HEK293 (cell line): Measurements from ENCODE around the gene MEGF8.
A peak's percentile ranks its signal among the peaks of the same experiment; 100 is the strongest.

Experiments
- CTCF ChIA-PET: fragments of 350-600 bp; formaldehyde crosslinking; extraction: SDS; loops from one replicate; lab custom pipeline; 2021; ENCODE audit warnings: antibody characterized with exemption; lab: Yijun Ruan, JAX
- POLR2A ChIA-PET: fragments of 300-600 bp; formaldehyde crosslinking; extraction: SDS; loops from one replicate; lab custom pipeline; 2020; ENCODE audit warnings: antibody characterized with exemption, inconsistent platforms; lab: Yijun Ruan, JAX
- H3K27ac ChIP-seq: fragments of 200-500 bp; sonication (Bioruptor generic); 2 replicates; pipeline ENCODE4 v1.5.1; 2014; ENCODE audit warnings: low read depth, low read length, control low read depth, inconsistent platforms; ENCODE audit errors: extremely low read depth
- H3K36me3 ChIP-seq, 2 experiments: fragments of 200-500 bp in 1 of 2; sonication (Bioruptor generic) in 1 of 2; 1 replicate in 1 of 2; 2 replicates in 1 of 2; pipeline ENCODE4 v1.5.1; 2014 to 2017; ENCODE audit warnings: inconsistent platforms in 2 of 2, low read length in 2 of 2; ENCODE audit not compliant: control insufficient read depth in 2 of 2, insufficient read depth in 1 of 2
- H3K4me1 ChIP-seq: fragments of 200-500 bp; sonication (Bioruptor generic); 2 replicates; pipeline ENCODE4 v1.5.1; 2014; ENCODE audit warnings: mild to moderate bottlenecking, low read length, inconsistent platforms; ENCODE audit not compliant: control insufficient read depth, insufficient read depth
- H3K4me3 ChIP-seq: 2 replicates; pipeline ENCODE4 v1.5.1; 2011; ENCODE audit warnings: low read depth, mild to moderate bottlenecking, control low read depth, low read length, moderate library complexity
- H3K9me3 ChIP-seq: fragments of 200-500 bp; sonication (Bioruptor generic); 2 replicates; pipeline ENCODE4 v1.5.1; 2014; ENCODE audit warnings: low read depth, low read length, inconsistent platforms; ENCODE audit not compliant: control insufficient read depth, insufficient read depth
- GFI1B ChIP-seq: fragments of 450-650 bp; formaldehyde crosslinking; IDR thresholded peaks from 2 replicates; pipeline ENCODE4 v1.5.1; 2016; ENCODE audit warnings: missing biosample characterization, missing genetic modification characterization
- GLIS2 ChIP-seq: fragments of 450-650 bp; formaldehyde crosslinking; IDR thresholded peaks from 2 replicates; pipeline ENCODE4 v1.5.1; 2016; ENCODE audit warnings: missing biosample characterization, missing genetic modification characterization
- KLF1 ChIP-seq: fragments of 450-650 bp; formaldehyde crosslinking; IDR thresholded peaks from 2 replicates; pipeline ENCODE4 v1.5.1; 2016; ENCODE audit warnings: missing biosample characterization, missing genetic modification characterization
- KLF7 ChIP-seq: fragments of 450-650 bp; formaldehyde crosslinking; IDR thresholded peaks from 2 replicates; pipeline ENCODE4 v1.5.1; 2016; ENCODE audit warnings: missing biosample characterization, missing genetic modification characterization, borderline replicate concordance
- SALL2 ChIP-seq: fragments of 450-650 bp; formaldehyde crosslinking; IDR thresholded peaks from 2 replicates; pipeline ENCODE4 v1.5.0; 2017; ENCODE audit warnings: missing biosample characterization, mild to moderate bottlenecking, missing genetic modification characterization, borderline replicate concordance
- SCRT2 ChIP-seq: fragments of 450-650 bp; formaldehyde crosslinking; IDR thresholded peaks from 2 replicates; pipeline ENCODE4 v1.5.1; 2016; ENCODE audit warnings: missing biosample characterization, missing genetic modification characterization
- SP2 ChIP-seq: fragments of 450-650 bp; formaldehyde crosslinking; IDR thresholded peaks from 2 replicates; pipeline ENCODE4 v1.5.1; 2016; ENCODE audit warnings: missing biosample characterization, missing genetic modification characterization
- ZBTB20 ChIP-seq: fragments of 450-650 bp; formaldehyde crosslinking; IDR thresholded peaks from 2 replicates; pipeline ENCODE4 v1.5.1; 2016; ENCODE audit warnings: missing biosample characterization, missing genetic modification characterization
- ZNF114 ChIP-seq: fragments of 450-650 bp; formaldehyde crosslinking; IDR thresholded peaks from 2 replicates; pipeline ENCODE4 v1.5.0; 2017; ENCODE audit warnings: missing biosample characterization, missing genetic modification characterization
- ZNF248 ChIP-seq: fragments of 450-650 bp; formaldehyde crosslinking; IDR thresholded peaks from 2 replicates; pipeline ENCODE4 v1.5.1; 2017; ENCODE audit warnings: missing biosample characterization, missing genetic modification characterization
- ZNF292 ChIP-seq: fragments of 450-650 bp; formaldehyde crosslinking; IDR thresholded peaks from 2 replicates; pipeline ENCODE4 v1.5.1; 2016; ENCODE audit warnings: low read depth, missing biosample characterization, missing genetic modification characterization, borderline replicate concordance
- ZNF341 ChIP-seq: fragments of 450-650 bp; formaldehyde crosslinking; IDR thresholded peaks from 2 replicates; pipeline ENCODE4; 2016; ENCODE audit warnings: low read depth, missing biosample characterization, missing genetic modification characterization
- ZNF366 ChIP-seq: fragments of 450-650 bp; formaldehyde crosslinking; conservative IDR thresholded peaks from 2 replicates; pipeline ENCODE4 v1.5.1; 2016; ENCODE audit warnings: missing biosample characterization, missing genetic modification characterization
- ZNF394 ChIP-seq: fragments of 450-650 bp; formaldehyde crosslinking; IDR thresholded peaks from 2 replicates; pipeline ENCODE4 v1.5.1; 2016; ENCODE audit warnings: missing biosample characterization, missing genetic modification characterization, mild to moderate bottlenecking, moderate library complexity, borderline replicate concordance
- ZNF555 ChIP-seq: fragments of 450-650 bp; formaldehyde crosslinking; conservative IDR thresholded peaks from 2 replicates; pipeline ENCODE4 v1.5.1; 2017; ENCODE audit warnings: missing biosample characterization, mild to moderate bottlenecking, missing genetic modification characterization, inconsistent platforms
- ZNF76 ChIP-seq: fragments of 450-650 bp; formaldehyde crosslinking; IDR thresholded peaks from 2 replicates; pipeline ENCODE4; 2016; ENCODE audit warnings: low read depth, missing biosample characterization, missing genetic modification characterization, borderline replicate concordance
- TF ChIP-seq, protein P1 (sequence below): fragments of 450-650 bp; formaldehyde crosslinking; IDR thresholded peaks from 2 replicates; pipeline ENCODE4 v1.5.1; 2016; ENCODE audit warnings: missing biosample characterization, missing genetic modification characterization
- TF ChIP-seq, protein P2 (sequence below): fragments of 450-650 bp; formaldehyde crosslinking; IDR thresholded peaks from 2 replicates; pipeline ENCODE4 v1.5.1; 2016; ENCODE audit warnings: missing biosample characterization, missing genetic modification characterization
- TF ChIP-seq, protein P3 (sequence below): fragments of 450-650 bp; formaldehyde crosslinking; IDR thresholded peaks from 2 replicates; pipeline ENCODE4 v1.5.1; 2016; ENCODE audit warnings: missing biosample characterization, missing genetic modification characterization
- TF ChIP-seq, protein P4 (sequence below): fragments of 450-650 bp; formaldehyde crosslinking; IDR thresholded peaks from 2 replicates; pipeline ENCODE4 v1.5.1; 2017; ENCODE audit warnings: missing biosample characterization, missing genetic modification characterization

MEGF8 gene

DNA sequence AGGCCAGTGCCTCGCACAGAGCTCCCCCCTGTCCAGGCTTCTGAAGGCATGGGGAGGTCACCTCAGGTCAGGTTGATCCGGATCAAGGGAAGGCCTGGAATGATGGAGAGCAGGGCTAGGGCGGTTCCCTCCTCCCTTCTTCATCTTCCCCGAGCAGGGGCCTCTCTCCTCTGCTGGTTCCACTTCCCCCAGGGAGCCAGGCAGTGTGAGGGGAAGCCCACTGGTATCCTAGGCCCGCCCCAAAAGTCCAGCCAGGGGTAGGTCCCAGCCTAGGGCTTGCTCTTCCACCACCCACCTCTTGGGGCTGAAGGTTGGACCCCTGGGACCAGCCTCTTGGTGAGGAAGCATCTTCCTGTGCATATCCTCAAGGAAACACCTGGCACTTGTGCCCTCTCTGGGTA, 39.9 kb upstream of the MEGF8 start (continued):
- TF ChIP-seq ZNF114 (no peak), KLF7 (tag by site-specific recombination) (0 out of 2 replicates have a peak, but pooled peaks have one; percentile 1), ZNF366 (tag by site-specific recombination) (0 out of 2 replicates have a peak, but pooled peaks have one; percentile 25), ZNF341 (tag by site-specific recombination) (peak; percentile 12; the same call in 1 of the 2 replicates), ZNF292 (tag by site-specific recombination) (no peak), SALL2 (tag by site-specific recombination) (no peak), ZNF76 (no peak), SP2 (tag by site-specific recombination) (peak; percentile 47), ZNF248 (tag by site-specific recombination) (no peak)
- TF ChIP-seq, protein P1, sequence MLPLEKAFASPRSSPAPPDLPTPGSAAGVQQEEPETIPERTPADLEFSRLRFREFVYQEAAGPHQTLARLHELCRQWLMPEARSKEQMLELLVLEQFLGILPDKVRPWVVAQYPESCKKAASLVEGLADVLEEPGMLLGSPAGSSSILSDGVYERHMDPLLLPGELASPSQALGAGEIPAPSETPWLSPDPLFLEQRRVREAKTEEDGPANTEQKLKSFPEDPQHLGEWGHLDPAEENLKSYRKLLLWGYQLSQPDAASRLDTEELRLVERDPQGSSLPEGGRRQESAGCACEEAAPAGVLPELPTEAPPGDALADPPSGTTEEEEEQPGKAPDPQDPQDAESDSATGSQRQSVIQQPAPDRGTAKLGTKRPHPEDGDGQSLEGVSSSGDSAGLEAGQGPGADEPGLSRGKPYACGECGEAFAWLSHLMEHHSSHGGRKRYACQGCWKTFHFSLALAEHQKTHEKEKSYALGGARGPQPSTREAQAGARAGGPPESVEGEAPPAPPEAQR (tag by site-specific recombination) = no peak
- TF ChIP-seq, all 188 proteins: peak for 4

DNA sequence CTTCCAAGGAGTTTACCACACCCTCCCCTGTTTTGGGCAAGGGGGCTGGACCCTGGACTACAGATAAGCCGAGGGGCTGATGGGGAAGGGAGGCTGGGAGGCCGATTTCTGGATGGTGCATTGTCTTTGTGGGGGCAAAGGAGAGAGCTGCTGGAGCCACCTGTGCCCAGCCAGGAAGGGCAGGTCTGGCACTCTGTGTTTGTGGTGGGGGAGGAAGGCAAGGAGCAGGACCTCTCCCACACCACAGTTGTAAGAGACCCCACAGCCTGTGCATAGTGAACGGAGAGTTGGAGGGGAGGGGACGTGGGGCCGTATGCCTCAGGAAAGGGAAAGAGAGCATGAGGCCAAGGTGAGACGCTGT, 39.5 kb upstream of the MEGF8 start:
- Histone ChIP-seq H3K4me3 (no peak overlapping the region), H3K36me3 (peaks cover 0 to 44% of the 10 kb centered on the region in 2 experiments; a peak in 2 of 3 replicates), H3K4me1 (peaks cover 43% of the 10 kb centered on the region), H3K27ac (peak overlapping the region; percentile 82), H3K9me3 (no peaks in the 10 kb centered on the region)
- POLR2A ChIA-PET = interaction anchor here (12.3 kb wide), 1 partner anchor 39 kb away, joined by 242 read pairs; the partner anchor contains the start of gene GSK3A
- TF ChIP-seq GFI1B = no peak
- 0 out of 2 replicates have a peak, but pooled peaks have one; percentile 18 for TF ChIP-seq SCRT2 (tag by site-specific recombination)
- TF ChIP-seq, protein P2, sequence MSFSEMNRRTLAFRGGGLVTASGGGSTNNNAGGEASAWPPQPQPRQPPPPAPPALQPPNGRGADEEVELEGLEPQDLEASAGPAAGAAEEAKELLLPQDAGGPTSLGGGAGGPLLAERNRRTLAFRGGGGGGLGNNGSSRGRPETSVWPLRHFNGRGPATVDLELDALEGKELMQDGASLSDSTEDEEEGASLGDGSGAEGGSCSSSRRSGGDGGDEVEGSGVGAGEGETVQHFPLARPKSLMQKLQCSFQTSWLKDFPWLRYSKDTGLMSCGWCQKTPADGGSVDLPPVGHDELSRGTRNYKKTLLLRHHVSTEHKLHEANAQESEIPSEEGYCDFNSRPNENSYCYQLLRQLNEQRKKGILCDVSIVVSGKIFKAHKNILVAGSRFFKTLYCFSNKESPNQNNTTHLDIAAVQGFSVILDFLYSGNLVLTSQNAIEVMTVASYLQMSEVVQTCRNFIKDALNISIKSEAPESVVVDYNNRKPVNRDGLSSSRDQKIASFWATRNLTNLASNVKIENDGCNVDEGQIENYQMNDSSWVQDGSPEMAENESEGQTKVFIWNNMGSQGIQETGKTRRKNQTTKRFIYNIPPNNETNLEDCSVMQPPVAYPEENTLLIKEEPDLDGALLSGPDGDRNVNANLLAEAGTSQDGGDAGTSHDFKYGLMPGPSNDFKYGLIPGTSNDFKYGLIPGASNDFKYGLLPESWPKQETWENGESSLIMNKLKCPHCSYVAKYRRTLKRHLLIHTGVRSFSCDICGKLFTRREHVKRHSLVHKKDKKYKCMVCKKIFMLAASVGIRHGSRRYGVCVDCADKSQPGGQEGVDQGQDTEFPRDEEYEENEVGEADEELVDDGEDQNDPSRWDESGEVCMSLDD = 0 out of 2 replicates have a peak, but pooled peaks have one; percentile 17
- TF ChIP-seq ZNF394 (tag by site-specific recombination) = no peak
- CTCF ChIA-PET = interaction anchor here (0.6 kb wide), 2 partner anchors 30 to 57 kb away, joined by 3 to 4 read pairs; no protein-coding TSS in a partner anchor

DNA sequence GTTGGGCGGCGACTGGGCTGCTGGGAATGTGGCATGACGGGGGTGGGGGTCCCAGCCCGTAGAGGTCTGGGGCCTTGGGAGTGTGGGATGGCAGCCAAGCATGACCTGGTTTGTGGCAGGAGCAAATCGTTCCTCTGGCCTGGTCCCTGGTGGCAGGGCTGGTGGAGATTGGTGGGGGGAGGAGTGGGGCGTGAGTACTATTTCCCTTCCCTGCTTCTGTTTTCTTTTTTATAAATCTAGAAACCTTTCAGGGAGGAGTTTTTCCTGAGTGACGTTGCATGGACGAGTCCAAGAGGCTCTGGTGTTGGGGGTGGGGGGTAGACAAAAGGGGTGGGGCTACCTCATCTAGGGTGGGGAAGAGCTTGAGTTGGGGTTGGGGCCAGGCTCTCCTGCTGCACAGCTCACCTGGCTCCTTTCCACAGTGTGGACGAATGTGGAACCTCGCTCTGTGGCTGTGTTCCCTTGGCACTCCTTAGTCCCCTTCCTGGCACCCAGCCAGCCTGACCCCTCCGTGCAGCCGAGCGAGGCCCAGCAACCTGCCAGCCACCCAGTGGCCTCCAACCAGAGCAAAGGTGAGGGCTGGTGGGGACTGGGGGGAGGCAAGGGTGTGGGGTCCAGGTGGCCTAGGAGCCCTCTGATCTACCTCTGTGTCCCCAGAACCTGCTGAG, 39.0 kb upstream of the MEGF8 start:
- H3K27ac ChIP-seq = peak overlapping the region; percentile 82
- no peaks in the 10 kb centered on the region for H3K9me3 ChIP-seq
- ChIA-PET POLR2A (interaction anchor here (1.5 to 2.1 kb wide), 2 partner anchors 10 to 44 kb away, joined by 4 read pairs; no protein-coding TSS in a partner anchor), CTCF (interaction anchor here (0.6 to 0.9 kb wide), 2 partner anchors 9 to 30 kb away, joined by 3 read pairs; no protein-coding TSS in a partner anchor)
- peaks cover 38% of the 10 kb centered on the region for H3K4me1 ChIP-seq
- H3K36me3 ChIP-seq = peaks cover 0 to 49% of the 10 kb centered on the region in 2 experiments; a peak in 2 of 3 replicates
- H3K4me3 ChIP-seq = no peak overlapping the region
- 0 out of 2 replicates have a peak, but pooled peaks have one; percentile 30 for TF ChIP-seq ZBTB20 (tag by site-specific recombination)
- TF ChIP-seq KLF1 (tag by site-specific recombination) = 0 out of 2 replicates have a peak, but pooled peaks have one; percentile 44
- TF ChIP-seq GLIS2 = peak; percentile 32; the same call in 1 of the 2 replicates
- TF ChIP-seq, protein P3, sequence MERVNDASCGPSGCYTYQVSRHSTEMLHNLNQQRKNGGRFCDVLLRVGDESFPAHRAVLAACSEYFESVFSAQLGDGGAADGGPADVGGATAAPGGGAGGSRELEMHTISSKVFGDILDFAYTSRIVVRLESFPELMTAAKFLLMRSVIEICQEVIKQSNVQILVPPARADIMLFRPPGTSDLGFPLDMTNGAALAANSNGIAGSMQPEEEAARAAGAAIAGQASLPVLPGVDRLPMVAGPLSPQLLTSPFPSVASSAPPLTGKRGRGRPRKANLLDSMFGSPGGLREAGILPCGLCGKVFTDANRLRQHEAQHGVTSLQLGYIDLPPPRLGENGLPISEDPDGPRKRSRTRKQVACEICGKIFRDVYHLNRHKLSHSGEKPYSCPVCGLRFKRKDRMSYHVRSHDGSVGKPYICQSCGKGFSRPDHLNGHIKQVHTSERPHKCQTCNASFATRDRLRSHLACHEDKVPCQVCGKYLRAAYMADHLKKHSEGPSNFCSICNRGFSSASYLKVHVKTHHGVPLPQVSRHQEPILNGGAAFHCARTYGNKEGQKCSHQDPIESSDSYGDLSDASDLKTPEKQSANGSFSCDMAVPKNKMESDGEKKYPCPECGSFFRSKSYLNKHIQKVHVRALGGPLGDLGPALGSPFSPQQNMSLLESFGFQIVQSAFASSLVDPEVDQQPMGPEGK (tag by site-specific recombination) = peak; percentile 84; the same call in 1 of the 2 replicates
- TF ChIP-seq ZNF555 = no peak
- TF ChIP-seq, protein P4, sequence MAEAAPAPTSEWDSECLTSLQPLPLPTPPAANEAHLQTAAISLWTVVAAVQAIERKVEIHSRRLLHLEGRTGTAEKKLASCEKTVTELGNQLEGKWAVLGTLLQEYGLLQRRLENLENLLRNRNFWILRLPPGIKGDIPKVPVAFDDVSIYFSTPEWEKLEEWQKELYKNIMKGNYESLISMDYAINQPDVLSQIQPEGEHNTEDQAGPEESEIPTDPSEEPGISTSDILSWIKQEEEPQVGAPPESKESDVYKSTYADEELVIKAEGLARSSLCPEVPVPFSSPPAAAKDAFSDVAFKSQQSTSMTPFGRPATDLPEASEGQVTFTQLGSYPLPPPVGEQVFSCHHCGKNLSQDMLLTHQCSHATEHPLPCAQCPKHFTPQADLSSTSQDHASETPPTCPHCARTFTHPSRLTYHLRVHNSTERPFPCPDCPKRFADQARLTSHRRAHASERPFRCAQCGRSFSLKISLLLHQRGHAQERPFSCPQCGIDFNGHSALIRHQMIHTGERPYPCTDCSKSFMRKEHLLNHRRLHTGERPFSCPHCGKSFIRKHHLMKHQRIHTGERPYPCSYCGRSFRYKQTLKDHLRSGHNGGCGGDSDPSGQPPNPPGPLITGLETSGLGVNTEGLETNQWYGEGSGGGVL (tag by site-specific recombination) = peak; percentile 45; the same call in 1 of the 2 replicates
- no peak for TF ChIP-seq SCRT2 (tag by site-specific recombination)
